ENCODE data around the gene RPTN.

GRCh38 chr1:152141971-152142584 lies 16.9 kb downstream of the RPTN start:
- TF ChIP-seq CTCF (IDR thresholded peaks at IDR 0.05) (peak; percentile 19 to 93 (median 90)), POLR2A (IDR thresholded peaks at IDR 0.05) (no peak)

All from esophagus squamous epithelium (tissue), 4 donors.